ENCODE measurements around the gene PSME2. TPM values are rescaled to one million over a fixed set of nuclear protein-coding genes. Genes with fewer than 3 reads are reported as not detected.

The PSME2 gene
- total and polyA plus RNA-seq, 2 experiments from 2014 or later, result 38.3 to 164 TPM

- in situ Hi-C loops (cut with MboI), result no loop called here
- H3K9me3 ChIP-seq (ENCODE audit: low read depth), result no peaks in the 10 kb centered on the region
- no peaks in the 10 kb centered on the region for H3K9me2 ChIP-seq (ENCODE audit: insufficient read depth)
- DNase-seq, result peak; percentile 87
- peaks cover 41% of the 10 kb centered on the region for H3F3A ChIP-seq (ENCODE audit: insufficient read depth)
- peaks cover 55% of the 10 kb centered on the region for H3K79me2 ChIP-seq (ENCODE audit: insufficient read depth)
- peaks cover 46% of the 10 kb centered on the region for H3K4me1 ChIP-seq (ENCODE audit: insufficient read depth)
- TF ChIP-seq EZH2phosphoT487 (IDR thresholded peaks at IDR 0.05; ENCODE audit: insufficient read depth, low read depth) (no peak), EZH2 (IDR thresholded peaks at IDR 0.05; ENCODE audit: insufficient read depth, poor library complexity, severe bottlenecking) (no peak)
- no peak overlapping the region for H3K9ac ChIP-seq
- peak overlapping the region; percentile 52 for H3K4me2 ChIP-seq (ENCODE audit: unreplicated experiment)
- H4K20me1 ChIP-seq (ENCODE audit: insufficient read depth), result no peaks in the 10 kb centered on the region
- peak overlapping the region; percentile 37 for H3K27ac ChIP-seq
- peaks cover 6% of the 10 kb centered on the region; the same call in 1 of the 2 replicates for H3K36me3 ChIP-seq (ENCODE audit: low read depth)
- no peak overlapping the region for H3K4me3 ChIP-seq
- H3K27me3 ChIP-seq (replicated peaks; ENCODE audit: insufficient read depth), result no peaks in the 10 kb centered on the region
- no peak overlapping the region for H2AFZ ChIP-seq
- WGBS, 2 experiments (ENCODE audit: low coverage in 1 of 2, low lambda C conversion rate in 2 of 2, missing lambda C conversion rate in 2 of 2), result 8 to 14% methylated on average over 2 of the region's 2 CpGs
Measured at GRCh38 chr14:24143511-24143910, 2.9 kb downstream of the PSME2 start.

- H3K27me3 ChIP-seq (replicated peaks; ENCODE audit: insufficient read depth), result no peaks in the 10 kb centered on the region
- in situ Hi-C loops (cut with MboI), result no loop called here
- peaks cover 41% of the 10 kb centered on the region for H3F3A ChIP-seq (ENCODE audit: insufficient read depth)
- TF ChIP-seq EZH2 (IDR thresholded peaks at IDR 0.05; ENCODE audit: insufficient read depth, poor library complexity, severe bottlenecking) (no peak), EZH2phosphoT487 (IDR thresholded peaks at IDR 0.05; ENCODE audit: insufficient read depth, low read depth) (no peak)
- no peaks in the 10 kb centered on the region for H3K9me2 ChIP-seq (ENCODE audit: insufficient read depth)
- peak within 1 kb of the TSS; percentile 81 for H3K9ac ChIP-seq
- H3K27ac ChIP-seq, result peak within 1 kb of the TSS; percentile 64
- peak; percentile 100 for DNase-seq
- no peaks in the 10 kb centered on the region for H3K9me3 ChIP-seq (ENCODE audit: low read depth)
- H4K20me1 ChIP-seq (ENCODE audit: insufficient read depth), result no peaks in the 10 kb centered on the region
- peaks cover 63% of the 10 kb centered on the region for H3K79me2 ChIP-seq (ENCODE audit: insufficient read depth)
- peak within 1 kb of the TSS; percentile 95 for H3K4me2 ChIP-seq (ENCODE audit: unreplicated experiment)
- peaks cover 43% of the 10 kb centered on the region for H3K4me1 ChIP-seq (ENCODE audit: insufficient read depth)
- 0 to 2% methylated on average over 59 to 65 of the region's 65 CpGs for WGBS, 2 experiments (ENCODE audit: low coverage in 1 of 2, low lambda C conversion rate in 2 of 2, missing lambda C conversion rate in 2 of 2)
- H3K36me3 ChIP-seq (ENCODE audit: low read depth), result peaks cover 12% of the 10 kb centered on the region; the same call in 1 of the 2 replicates
- H3K4me3 ChIP-seq, result peak within 1 kb of the TSS; percentile 93
- H2AFZ ChIP-seq, result peak within 1 kb of the TSS; percentile 85
Measured at GRCh38 chr14:24141097-24141880, 5.1 kb downstream of the PSME2 start, which contains the start of gene EMC9. EMC9 (minus strand) TSS chr14:24141591; CDS start chr14:24141304, 287 bp downstream.

- H3K4me3 ChIP-seq, result peak overlapping the region; percentile 93
- no peaks in the 10 kb centered on the region for H3K9me2 ChIP-seq (ENCODE audit: insufficient read depth)
- no peak overlapping the region for H3K27ac ChIP-seq
- peak overlapping the region; percentile 95 for H3K4me2 ChIP-seq (ENCODE audit: unreplicated experiment)
- TF ChIP-seq EZH2phosphoT487 (IDR thresholded peaks at IDR 0.05; ENCODE audit: insufficient read depth, low read depth) (no peak), EZH2 (IDR thresholded peaks at IDR 0.05; ENCODE audit: insufficient read depth, poor library complexity, severe bottlenecking) (no peak)
- no peak overlapping the region for H2AFZ ChIP-seq
- peaks cover 51% of the 10 kb centered on the region for H3K79me2 ChIP-seq (ENCODE audit: insufficient read depth)
- H4K20me1 ChIP-seq (ENCODE audit: insufficient read depth), result no peaks in the 10 kb centered on the region
- no peaks in the 10 kb centered on the region for H3K9me3 ChIP-seq (ENCODE audit: low read depth)
- H3K27me3 ChIP-seq (replicated peaks; ENCODE audit: insufficient read depth), result no peaks in the 10 kb centered on the region
- H3K9ac ChIP-seq, result peak overlapping the region; percentile 81; the same call in 1 of the 2 replicates
- peaks cover 24% of the 10 kb centered on the region for H3F3A ChIP-seq (ENCODE audit: insufficient read depth)
- 93 to 96% methylated on average over 9 of the region's 9 CpGs for WGBS, 2 experiments (ENCODE audit: low coverage in 1 of 2, low lambda C conversion rate in 2 of 2, missing lambda C conversion rate in 2 of 2)
- peaks cover 12% of the 10 kb centered on the region; the same call in 1 of the 2 replicates for H3K36me3 ChIP-seq (ENCODE audit: low read depth)
- in situ Hi-C loops (cut with MboI), result no loop called here
- no peak for DNase-seq
- peaks cover 31% of the 10 kb centered on the region for H3K4me1 ChIP-seq (ENCODE audit: insufficient read depth)
Measured at GRCh38 chr14:24139272-24139934, 7.0 kb downstream of the PSME2 start.

GRCh38 chr14:24138396-24139271 lies 7.8 kb downstream of the PSME2 start:
- TF ChIP-seq EZH2phosphoT487 (IDR thresholded peaks at IDR 0.05; ENCODE audit: insufficient read depth, low read depth) (no peak), EZH2 (IDR thresholded peaks at IDR 0.05; ENCODE audit: insufficient read depth, poor library complexity, severe bottlenecking) (no peak)
- no peak overlapping the region for H3K4me2 ChIP-seq (ENCODE audit: unreplicated experiment)
- H3K79me2 ChIP-seq (ENCODE audit: insufficient read depth), result peaks cover 45% of the 10 kb centered on the region
- no peaks in the 10 kb centered on the region for H3K9me3 ChIP-seq (ENCODE audit: low read depth)
- peaks cover 12% of the 10 kb centered on the region; the same call in 1 of the 2 replicates for H3K36me3 ChIP-seq (ENCODE audit: low read depth)
- H3K9me2 ChIP-seq (ENCODE audit: insufficient read depth), result no peaks in the 10 kb centered on the region
- WGBS, 2 experiments (ENCODE audit: low coverage in 1 of 2, low lambda C conversion rate in 2 of 2, missing lambda C conversion rate in 2 of 2), result 87 to 88% methylated on average over 13 of the region's 13 CpGs
- no peak overlapping the region for H3K27ac ChIP-seq
- peaks cover 17% of the 10 kb centered on the region for H3F3A ChIP-seq (ENCODE audit: insufficient read depth)
- H3K4me3 ChIP-seq, result no peak overlapping the region
- DNase-seq, result no peak
- H2AFZ ChIP-seq, result no peak overlapping the region
- no peak overlapping the region for H3K9ac ChIP-seq
- H3K27me3 ChIP-seq (replicated peaks; ENCODE audit: insufficient read depth), result no peaks in the 10 kb centered on the region
- no peaks in the 10 kb centered on the region for H4K20me1 ChIP-seq (ENCODE audit: insufficient read depth)
- in situ Hi-C loops (cut with MboI), result no loop called here
- H3K4me1 ChIP-seq (ENCODE audit: insufficient read depth), result peaks cover 25% of the 10 kb centered on the region

Measured in GM23248 (cell line).